NCI-H446 treated with DMSO at 0.1 percent for 48 hours (cell line): ENCODE measurements around the gene TCF3.
"Not testable (repeated sequence)": the region's sequence is repeated elsewhere in the genome, so short reads cannot be mapped to it uniquely, and the experiment has no call there.

ENCODE experiments used
- DNase-seq: peaks from one replicate; lab custom pipeline; 2025; lab: John Stamatoyannopoulos, UW

TCF3 gene

DNA sequence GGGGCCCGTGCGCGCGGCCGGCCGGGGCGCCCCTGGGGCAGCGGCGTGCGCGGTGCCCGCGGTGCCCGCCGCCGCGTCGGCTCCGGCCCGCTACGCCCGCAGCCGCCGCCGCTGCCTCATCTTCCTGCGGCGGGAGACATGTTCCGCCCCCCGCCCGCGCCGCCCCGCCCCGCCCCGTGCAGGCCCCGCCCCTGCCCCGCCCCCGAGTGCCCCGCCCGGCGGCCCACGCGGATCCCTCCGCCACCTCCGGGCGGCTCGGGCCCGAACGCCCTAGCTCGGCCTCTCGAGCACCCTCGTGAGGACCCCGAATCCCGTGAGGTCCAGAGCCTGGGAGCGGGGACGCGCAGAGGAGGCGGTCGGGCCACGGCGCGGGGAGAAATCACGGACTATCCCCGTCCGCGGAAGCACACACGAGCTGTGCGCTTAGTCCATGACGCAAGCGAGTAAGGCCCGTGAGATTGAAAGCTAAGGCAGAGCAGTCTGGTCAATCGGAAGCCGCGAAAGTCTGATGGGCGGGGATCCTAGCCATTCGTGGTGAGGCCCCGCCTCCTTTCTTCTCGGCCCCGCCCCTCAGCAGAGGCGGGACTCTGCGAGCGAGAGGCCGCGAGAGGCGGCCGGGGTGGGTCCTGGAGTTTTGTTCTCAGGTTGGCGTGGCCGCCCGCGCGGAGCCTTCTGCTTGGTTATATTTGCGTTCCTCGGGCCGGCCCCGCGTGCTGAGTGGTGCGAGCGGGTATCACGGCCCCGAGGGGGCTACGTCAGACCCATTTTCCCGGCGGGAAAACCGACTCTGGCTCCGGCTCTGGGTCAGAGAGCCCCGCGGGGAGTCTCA, at the start of gene TCF3:
Gene TCF3, minus strand, starts transcription at position 145 of the 829 bp plus-strand sequence. CDS start 2,367 bp downstream, outside the sequence.
- peak; percentile 98 for DNase-seq

DNA sequence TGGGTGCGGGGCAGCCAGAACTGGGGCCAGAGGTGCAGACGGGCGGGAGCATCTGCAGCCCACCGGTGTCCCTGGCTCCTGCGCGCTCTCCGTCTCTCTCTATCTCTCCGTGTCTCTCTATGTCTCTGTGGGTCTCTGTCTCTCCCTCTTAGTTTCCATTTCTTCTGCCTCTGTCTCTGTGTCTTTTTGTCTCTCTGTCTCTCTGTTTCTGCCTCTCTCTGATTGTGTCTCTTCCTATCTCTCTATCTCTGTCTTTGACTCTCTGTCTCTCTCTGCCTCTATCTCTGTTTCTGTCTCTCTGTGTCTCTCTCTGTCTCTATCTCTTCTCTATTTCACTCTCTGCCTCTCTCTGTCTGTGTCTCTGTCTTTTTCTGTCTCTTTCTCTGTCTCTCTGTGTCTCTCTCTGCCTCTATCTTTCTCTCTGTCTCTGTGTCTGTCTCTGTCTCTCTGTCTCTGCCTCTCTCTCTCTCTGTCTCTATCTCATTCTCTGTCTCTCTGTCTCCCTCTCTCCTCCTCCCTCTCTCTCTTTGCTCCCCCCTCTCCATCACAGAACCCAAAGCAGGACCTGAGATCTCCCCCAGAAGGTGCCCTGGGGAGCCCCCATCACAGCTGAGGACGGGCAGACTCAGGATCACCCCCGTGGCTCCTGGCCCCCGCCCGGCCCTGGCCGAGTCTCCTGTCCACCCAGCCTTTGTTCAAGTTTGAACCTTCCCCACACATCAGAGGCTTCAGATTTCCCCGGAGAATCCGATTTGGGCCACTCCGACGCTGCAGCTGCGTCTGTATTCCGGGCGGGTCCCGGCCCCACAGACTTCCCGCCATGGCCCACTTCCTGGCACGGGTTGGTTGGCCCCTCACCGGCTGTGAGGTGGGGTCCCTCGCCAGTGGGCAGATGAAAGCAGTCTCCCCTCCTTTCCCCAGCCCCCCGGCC, 48.6 kb upstream of the TCF3 start:
- DNase-seq, result no peak

DNA sequence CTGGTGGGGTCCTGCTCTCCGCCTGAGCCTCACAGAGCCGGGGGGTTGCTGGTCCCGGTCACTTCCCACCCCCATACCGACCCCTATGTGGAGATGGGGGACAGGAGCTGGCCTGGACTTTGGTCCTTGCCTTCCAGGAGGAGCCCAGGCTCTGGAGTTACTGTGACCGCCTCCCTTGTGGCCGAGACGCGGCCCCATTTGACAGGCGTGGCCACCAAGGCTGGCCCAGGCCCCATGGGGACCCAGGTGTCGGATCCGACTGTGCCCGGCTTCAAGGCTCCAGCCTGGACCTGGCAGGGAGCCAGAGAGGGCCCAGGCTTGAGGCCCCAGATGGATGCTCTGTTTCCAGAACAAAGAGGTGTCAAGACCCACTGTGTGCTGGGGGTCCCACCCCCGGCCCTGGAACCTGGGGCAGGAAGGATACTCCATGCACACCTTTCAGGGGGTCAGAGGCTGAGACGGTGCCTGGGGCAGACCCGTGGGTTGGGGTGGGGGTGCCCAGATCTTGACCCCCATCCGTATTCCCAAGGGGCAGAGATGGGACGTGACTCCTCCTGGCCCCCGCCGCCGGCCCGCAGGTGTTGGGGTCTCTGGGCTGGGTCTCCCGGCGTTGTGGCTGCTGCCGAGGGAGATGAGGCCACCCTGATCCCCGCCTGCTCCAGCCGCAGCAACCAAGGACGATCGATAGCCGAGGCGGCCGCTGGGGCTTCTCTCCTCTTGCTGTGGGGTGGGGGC, 47.8 kb upstream of the TCF3 start:
- no peak for DNase-seq

DNA sequence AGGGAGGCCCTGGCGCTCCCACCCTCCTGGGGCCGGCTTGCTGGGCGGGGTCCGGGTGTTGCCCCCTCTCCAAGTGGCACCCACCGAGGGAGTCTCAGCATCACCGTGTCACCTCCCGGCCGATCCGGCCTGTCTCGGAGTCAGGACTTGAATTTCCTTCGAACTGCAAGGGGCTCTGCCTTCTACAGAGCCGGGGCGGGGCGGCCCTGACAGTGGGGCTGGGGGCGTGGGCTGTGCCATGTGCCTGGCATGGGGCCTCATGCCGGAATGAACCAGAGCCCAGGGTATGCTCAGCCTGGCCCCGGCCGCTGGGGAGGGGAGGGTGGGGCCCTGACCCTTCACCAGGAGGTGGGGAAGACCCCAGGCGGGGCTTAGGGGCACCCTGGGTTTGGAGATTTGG, 47.0 kb upstream of the TCF3 start:
- DNase-seq, result no peak

DNA sequence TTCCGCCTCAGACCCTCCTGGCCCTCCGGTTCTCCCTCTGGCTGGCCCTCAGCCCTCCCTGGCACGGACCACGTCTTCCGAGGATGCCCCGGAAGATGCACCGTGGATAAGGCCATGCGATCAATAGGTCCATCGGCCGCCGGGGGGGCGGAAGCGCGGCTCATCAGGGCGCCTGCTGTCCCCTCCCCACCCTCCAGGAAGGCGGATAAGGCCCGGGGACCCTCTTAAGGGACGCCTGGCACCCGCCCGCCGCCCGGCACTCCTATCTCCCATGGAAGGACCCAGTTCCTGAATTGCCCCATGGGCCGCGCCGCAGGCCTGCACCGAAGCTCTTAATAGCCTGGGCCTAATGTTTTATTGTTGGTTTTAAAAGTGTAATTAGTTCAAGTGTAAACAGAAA, 46.2 kb upstream of the TCF3 start:
- DNase-seq, result no peak

DNA sequence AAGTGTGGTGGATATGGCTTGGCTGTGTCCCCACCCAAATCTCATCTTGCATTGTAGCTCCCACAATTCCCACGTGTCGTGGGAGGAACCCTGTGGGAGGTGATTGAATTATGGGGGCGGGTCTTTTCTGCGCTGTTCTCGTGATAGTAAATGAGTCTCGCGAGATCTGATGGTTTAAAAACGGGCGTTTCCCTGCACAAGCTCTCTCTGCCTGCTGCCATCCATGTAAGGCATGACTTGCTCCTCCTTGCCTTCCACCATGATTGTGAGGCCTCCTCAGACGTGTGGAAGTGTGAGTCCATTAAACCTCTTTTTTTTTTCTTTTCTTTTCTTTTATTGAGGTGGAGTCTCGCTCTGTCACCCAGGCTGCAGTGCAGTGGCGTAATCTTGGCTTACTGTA, 43.1 kb upstream of the TCF3 start:
- not testable (repeated sequence) for DNase-seq

DNA sequence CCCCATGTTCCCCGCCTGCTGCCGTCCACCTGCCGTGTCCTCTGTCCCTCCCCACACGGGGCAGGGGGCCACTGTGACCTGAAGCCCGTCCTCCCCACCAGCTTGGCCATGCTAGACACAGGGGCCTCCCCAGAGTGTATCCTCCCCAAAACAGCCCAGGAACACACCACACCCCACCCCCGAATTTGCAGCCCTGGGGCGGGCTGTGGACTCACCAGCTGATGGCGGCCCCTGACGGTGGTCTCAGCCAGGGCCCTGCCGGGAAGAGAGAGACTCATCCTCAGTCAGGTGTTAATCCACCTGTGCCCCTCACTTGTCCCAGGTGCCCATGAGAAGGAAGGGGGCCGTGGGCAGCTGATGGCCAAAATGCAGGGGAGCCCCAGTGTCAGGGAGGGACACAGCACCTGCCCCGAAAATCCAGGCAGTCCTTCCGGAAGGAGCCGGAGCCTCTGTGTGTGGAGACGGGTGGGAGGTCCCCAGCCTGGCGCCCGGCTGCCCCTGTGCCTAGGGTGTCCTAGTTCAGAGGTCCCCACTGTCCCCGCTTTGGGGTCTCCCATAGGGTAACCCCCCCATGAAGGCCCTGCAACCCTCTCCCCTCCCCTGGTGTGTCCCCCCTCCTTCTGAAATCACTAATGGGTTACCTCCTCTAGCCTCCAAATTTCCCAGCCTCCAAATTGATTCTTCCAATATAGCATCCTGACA, 39.3 kb upstream of the TCF3 start:
- DNase-seq, result no peak

DNA sequence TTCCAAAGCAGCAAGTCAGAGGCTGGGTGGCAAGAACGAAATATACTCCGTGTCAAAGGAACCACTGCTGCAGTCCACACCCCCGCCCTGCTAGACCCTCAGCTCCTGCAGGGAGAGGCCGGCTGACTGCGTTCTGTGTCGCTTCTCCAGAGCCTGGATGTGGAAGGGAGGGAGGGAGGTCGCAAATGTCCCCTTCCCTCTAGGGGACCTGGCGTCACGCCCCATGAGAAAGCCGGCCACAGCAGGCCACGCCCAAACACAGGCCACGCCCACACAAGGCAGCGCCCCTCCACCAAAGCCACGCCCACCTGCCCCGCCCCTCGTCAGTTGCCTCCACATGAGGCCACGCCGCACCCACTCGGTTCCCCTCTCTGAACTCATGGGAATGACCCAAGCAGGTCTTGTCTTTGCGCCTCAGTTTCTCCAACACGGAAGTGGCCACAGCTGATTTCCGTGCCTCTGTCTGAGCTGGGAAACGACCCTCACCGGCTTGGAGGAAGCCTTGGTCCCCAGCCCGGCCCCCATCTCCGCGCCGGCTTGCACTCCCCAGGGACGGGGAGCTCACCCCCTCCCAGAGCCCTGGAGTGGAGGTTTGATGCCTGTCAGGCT, 38.4 kb upstream of the TCF3 start:
- DNase-seq, result no peak

DNA sequence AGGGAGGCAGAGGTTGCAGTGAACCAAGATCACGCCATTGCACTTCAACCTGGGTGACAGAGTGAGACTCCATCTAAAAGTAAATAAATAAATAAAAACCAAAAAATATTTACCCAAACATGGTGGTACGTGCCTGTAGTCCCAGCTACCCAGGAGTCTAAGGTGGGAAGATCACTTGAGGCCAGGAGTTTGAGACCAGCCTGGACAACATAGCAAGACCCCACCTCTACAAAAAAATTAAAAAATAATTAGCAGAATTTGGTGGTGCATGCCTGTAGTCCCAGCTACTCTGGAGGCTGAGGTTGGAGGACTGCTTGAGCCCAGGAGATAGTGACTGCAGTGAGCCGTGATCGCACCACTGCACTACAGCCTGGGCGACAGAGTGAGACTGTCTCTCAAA, 33.4 kb upstream of the TCF3 start:
- not testable (repeated sequence) for DNase-seq

DNA sequence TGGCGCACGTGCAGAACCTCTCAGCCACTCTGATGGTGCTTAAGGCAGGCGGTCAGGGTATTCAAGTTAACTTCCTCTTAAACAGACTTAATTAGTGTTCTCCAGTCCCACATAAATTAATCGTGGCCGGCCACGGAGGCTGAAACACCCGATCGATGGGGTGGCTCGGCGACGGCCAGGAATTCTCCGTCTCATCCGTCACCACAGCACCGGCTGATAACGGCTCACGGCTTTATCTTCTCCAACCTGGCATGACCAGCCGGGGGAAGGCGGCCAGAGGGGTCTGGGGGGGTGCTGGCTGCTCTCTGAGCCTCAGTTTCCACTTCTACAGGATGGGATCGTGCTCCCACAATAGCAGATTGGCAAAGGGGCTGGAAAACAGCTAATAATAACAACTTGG, 32.6 kb upstream of the TCF3 start:
- no peak for DNase-seq

DNA sequence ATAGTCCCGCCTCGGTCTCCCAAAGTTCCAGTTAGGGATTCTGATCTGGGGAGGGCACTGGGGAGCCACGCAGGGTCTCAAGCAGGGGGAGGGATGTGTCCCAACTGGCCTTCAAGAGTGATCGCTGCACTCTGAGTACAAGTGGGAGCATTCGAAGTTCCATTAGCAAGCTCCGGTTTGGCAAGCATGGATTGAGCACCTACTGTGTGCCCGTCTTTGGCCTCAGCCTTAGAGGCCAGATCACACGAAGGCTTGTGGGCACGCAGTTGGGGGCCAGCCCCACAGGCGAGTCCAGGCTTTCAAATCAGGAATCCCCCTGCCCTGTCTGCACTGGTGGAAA, 32.1 kb upstream of the TCF3 start:
- no peak for DNase-seq

DNA sequence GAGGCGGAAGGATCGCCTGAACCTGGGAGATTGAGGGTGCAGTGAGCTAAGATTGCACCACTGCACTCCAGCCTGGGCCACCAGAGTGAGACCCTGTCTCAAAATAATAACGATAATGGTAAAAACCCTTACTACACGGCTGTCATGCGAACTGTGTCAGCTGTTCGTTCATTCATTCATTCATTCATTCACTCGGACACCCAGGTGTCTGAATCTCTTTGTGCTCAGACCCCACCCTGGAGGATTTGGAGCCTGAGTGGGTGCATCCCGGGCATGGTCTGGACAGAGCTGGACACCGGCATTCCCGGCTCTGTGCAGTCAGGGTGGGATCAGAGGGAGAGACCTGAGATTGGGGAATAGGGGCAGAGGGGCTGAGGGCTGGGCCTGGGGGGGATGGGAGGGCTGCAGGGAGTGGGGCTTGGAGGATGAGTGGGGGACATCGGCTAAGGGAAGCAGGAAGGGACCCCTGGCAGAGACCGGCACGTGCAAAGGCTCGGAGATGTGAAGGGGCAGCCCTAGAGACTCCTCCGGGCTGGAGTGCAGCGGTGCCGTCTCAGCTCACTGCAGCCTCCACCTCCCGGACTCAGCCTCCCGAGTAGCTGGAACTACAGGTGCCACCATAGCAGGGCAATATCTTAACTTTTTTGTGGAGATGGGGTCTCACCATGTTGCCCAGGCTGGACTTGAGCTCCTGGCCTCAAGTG, 31.6 kb upstream of the TCF3 start:
- no peak for DNase-seq

DNA sequence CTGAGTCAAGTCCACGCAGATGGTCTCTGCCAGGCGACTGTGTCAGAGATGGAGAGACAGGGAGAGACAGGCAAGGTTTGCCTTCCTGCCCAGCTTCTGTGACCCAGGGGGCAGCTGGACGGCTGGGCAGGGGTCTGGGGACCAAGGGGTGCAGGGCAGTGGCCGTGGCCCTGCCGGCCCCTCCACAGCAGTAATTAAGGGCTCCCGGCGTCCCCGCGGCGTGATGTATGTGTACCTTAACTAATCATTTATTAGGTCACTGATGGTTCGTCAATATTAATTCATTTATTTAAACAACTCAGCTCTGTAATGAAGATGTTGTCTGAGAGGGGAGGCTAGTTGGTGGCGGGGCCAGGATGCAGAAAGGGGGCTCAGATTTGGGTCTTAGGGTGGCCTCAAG, 28.6 kb upstream of the TCF3 start:
- no peak for DNase-seq

DNA sequence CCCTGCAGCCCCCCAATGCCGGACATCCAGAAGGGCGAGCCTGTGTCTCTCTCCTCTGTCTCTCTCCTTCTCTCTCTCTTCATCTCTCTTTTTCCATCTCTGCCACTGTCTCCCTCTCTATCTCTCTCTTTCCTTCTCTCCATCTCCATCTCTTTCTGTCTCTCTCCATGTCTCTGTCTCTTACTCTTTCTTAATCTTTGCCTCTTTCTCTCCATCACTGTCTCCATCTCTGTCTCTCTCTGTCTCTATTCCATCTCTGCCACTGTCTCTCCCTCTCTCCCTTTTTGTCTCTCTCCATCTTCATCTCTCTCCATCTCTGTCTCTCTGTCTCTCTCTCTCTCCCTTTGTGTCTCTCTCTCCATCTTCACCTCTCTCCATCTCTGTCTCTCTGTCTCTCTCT, 25.7 kb upstream of the TCF3 start:
- no peak for DNase-seq

DNA sequence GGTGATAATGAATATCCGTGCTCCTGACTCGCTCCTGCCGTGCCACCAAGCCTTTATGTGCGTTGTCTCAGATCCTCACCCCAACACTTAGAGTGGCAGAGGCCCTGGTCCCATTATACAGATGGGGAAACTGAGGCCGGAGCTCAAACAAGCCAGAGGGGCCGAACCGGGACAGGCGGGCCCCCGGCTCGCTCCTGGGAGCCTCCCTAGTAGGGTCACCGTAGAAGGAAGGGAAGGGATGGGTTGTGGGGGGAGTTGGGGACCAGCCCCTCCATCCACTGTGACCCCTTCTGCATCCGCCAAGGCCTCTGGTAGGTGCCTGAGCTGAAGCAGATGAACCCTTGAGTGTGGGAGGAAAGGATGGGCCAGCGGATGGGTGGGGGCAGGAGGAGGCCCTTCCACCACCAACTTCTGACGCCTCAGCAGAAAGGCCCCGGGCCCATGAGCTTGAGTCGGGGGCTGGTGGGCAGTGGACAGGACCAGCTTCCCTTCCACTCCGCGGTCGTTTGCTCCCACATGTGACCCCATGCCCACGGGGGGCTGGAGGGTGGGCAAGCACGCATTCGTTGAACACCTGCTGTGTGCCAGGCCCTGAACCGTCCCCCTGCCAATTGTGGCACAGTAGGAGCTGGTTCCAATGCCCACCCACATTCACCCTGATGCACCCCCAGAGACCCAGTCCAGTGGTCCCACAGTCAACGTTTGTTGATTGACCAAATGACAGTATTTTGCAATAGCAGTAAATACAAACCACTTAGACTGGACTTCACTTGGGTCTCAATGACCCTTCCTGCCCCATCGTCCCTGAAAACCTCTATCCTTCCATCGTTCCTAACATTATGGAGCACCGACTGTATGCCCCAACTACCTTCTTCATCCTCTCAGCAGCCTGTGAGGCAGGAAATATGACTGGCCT, 24.2 kb upstream of the TCF3 start:
- DNase-seq, result no peak

DNA sequence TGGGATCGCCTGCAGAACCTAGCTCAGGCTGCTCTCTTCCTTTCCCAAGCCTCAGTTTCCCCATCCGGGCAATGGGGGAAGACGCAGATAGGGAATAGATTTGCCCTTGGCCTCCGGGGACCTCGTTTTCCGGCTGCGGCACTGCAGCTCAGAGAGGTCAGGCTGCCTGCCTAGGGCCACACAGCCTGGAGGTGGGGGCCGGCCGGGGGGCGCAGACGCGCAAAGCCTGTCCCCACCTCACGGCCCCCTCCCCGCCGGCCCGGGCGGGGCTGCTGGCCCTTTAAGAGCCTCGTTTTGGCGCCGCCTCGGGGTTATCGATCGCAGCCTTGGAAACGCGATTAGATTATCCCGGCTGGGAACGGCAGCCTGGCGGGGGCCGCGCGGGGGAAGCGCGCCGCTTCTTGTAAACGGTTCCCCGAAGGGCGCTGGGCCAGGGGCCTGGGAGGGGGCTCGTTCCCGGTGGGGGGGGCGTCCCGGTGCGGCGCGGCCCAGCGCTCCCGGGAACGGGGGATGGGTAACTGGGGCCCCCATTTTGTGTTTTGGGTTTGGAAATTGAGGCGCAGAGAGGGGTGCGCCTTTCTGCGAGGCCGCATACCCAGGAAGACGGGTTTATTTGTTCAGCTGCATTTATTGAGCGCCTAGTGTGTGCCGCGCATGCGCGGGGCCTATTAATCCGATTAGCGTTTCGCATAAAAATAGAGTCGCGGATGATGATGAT, 23.4 kb upstream of the TCF3 start:
- DNase-seq, result no peak

DNA sequence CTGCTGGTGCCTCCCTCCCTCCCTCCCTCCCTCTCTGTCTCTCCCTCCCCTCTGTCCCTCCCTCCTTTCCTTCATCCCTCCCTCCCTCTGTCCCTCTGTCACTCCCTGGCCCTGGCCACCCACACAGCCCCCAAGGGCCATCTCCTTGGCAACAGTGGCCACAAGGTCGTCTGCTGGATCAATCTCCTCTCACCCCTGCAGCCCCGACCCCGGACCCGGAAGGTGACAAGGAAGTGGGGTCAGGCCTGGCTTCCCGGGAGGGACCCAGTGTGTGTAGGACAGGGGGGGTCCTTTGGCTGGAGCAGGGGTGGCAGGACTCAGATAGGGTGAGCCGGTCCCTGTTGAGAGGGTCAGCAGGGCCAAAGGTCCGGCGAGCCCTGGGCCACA, 21.9 kb upstream of the TCF3 start:
- no peak for DNase-seq

DNA sequence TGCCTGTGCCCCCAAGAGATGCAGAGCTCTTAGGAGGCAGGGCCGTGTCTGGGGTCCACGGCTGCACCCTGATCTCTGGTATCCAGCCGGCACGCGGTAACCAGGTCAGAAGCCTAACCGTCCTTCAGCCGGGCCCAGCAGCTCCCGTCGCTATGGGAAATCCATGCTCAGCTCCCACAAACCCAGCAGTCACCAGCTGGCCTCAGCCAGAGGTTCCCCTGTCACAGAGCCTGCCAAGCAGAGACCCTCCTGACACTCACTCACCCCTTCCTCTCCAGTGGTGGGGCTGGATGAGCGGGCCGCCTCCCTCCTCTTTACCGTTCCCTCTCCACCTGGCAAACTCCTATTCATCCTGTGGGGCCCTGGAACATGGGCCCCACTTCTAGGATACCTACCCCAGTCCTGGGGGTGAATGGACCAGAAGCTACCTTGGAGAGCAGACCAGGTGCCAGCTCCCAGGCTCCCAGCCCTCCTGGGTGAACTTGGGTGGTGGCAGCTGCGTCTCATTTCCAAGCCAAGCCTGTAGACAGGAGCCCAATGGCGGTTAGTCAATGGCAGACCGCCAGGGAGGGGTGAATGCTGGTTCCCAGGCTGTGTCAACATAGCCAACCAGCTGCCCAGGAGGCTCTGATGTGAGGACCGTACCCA, 21.4 kb upstream of the TCF3 start:
- DNase-seq, result no peak
